SK-N-SH (cell line): Measurements from ENCODE around the gene TAMM41. TPM values are rescaled to one million over a fixed set of nuclear protein-coding genes. Genes with fewer than 3 reads are reported as not detected.
A peak's percentile ranks its signal among the peaks of the same experiment; 100 is the strongest.

Experiments used
- CTCF ChIA-PET: fragments of 300-600, 350-600 bp; formaldehyde crosslinking; extraction: SDS; loops from one replicate; lab custom pipeline; 2021; lab: Yijun Ruan, JAX
- POLR2A ChIA-PET: fragments of 350-600 bp; sonication (Branson Sonifier 250); formaldehyde crosslinking; extraction: SDS; loops from one replicate; lab custom pipeline; 2020; ENCODE audit warnings: antibody characterized with exemption, inconsistent platforms; lab: Yijun Ruan, JAX
- DNase-seq: peaks from one replicate; pipeline ENCODE4 v3.0.0; 2012
- H2AFZ ChIP-seq: fragments of 200-600 bp; sonication (generic); 2 replicates; pipeline ENCODE4 v1.8.1; 2016; ENCODE audit warnings: antibody characterized with exemption, mild to moderate bottlenecking, low read depth
- H3F3A ChIP-seq: fragments of 200-600 bp; sonication (generic); replicated peaks from 2 replicates; pipeline ENCODE3; 2016; ENCODE audit warnings: antibody characterized with exemption, mild to moderate bottlenecking; ENCODE audit not compliant: insufficient read depth
- H3K27ac ChIP-seq, 2 experiments: fragments of 200-500 bp in 1 of 2; fragments of 200-600 bp in 1 of 2; sonication (Bioruptor generic) in 1 of 2; sonication (generic), shearing (Covaris generic) in 1 of 2; 2 replicates each; pipeline versions ENCODE4 v1.5.1 to v1.6.1; 2014 to 2016; ENCODE audit warnings: low read depth in 2 of 2, inconsistent platforms in 1 of 2, low read length in 1 of 2, mild to moderate bottlenecking in 1 of 2, mixed read lengths in 1 of 2
- H3K27me3 ChIP-seq: fragments of 200-600 bp; sonication (generic), shearing (Covaris generic); 2 replicates; pipeline ENCODE4 v1.6.1; 2016; ENCODE audit warnings: mixed run types; ENCODE audit not compliant: insufficient read depth
- H3K36me3 ChIP-seq, 2 experiments: fragments of 200-500 bp in 1 of 2; fragments of 200-600 bp in 1 of 2; sonication (Bioruptor generic) in 1 of 2; sonication (generic) in 1 of 2; replicated peaks in 1 of 2; 2 replicates each; pipeline versions ENCODE3 to v1.5.1; 2014 to 2016; ENCODE audit warnings: low read length in 1 of 2, mild to moderate bottlenecking in 1 of 2; ENCODE audit not compliant: insufficient read depth in 2 of 2, control insufficient read depth in 1 of 2
- H3K4me1 ChIP-seq, 2 experiments: fragments of 200-500 bp in 1 of 2; fragments of 200-600 bp in 1 of 2; sonication (Bioruptor generic) in 1 of 2; sonication (generic), shearing (Covaris generic) in 1 of 2; 2 replicates each; pipeline versions ENCODE4 v1.5.1 to v1.6.1; 2014 to 2016; ENCODE audit warnings: low read depth in 1 of 2, low read length in 1 of 2, mixed run types in 1 of 2; ENCODE audit not compliant: insufficient read depth in 2 of 2, control insufficient read depth in 1 of 2
- H3K4me2 ChIP-seq: fragments of 200-600 bp; sonication (generic), shearing (Covaris generic); 2 replicates; pipeline ENCODE4 v1.6.1; 2017; ENCODE audit warnings: mixed run types
- H3K4me3 ChIP-seq, 2 experiments: fragments of 200-500 bp in 1 of 2; fragments of 200-600 bp in 1 of 2; sonication (Bioruptor generic) in 1 of 2; sonication (generic), shearing (Covaris generic) in 1 of 2; 2 replicates each; pipeline versions ENCODE4 v1.5.1 to v1.8.1; 2014 to 2016; ENCODE audit warnings: low read depth in 2 of 2, inconsistent platforms in 1 of 2, low read length in 1 of 2, mild to moderate bottlenecking in 1 of 2, mixed read lengths in 1 of 2, moderate library complexity in 1 of 2
- H3K79me2 ChIP-seq: fragments of 200-600 bp; sonication (generic); 2 replicates; pipeline ENCODE4 v1.8.1; 2017; ENCODE audit warnings: mild to moderate bottlenecking; ENCODE audit not compliant: insufficient read depth
- H3K9ac ChIP-seq: fragments of 200-600 bp; sonication (generic); 2 replicates; pipeline ENCODE4 v1.6.1; 2017; ENCODE audit warnings: mixed run types
- H3K9me2 ChIP-seq: fragments of 200-600 bp; sonication (generic); 2 replicates; pipeline ENCODE4 v1.6.1; 2017; ENCODE audit warnings: mixed run types
- H3K9me3 ChIP-seq: fragments of 200-600 bp; sonication (generic); 2 replicates; pipeline ENCODE4 v1.6.1; 2017; ENCODE audit warnings: mixed run types, mild to moderate bottlenecking, moderate library complexity
- H4K20me1 ChIP-seq: fragments of 200-600 bp; sonication (generic); 2 replicates; pipeline ENCODE4 v1.6.1; 2017; ENCODE audit warnings: mild to moderate bottlenecking, mixed run types; ENCODE audit not compliant: insufficient read depth
- EP300 ChIP-seq, 2 experiments: IDR thresholded peaks; 2 replicates each; pipeline versions ENCODE4 v1.4.0 to v1.6.1; 2012; ENCODE audit warnings: borderline replicate concordance in 1 of 2, low read depth in 1 of 2, low read length in 1 of 2
- FOSL2 ChIP-seq: IDR thresholded peaks from 2 replicates; pipeline ENCODE4 v1.4.0; 2012; ENCODE audit warnings: low read depth, mild to moderate bottlenecking, moderate library complexity, borderline replicate concordance
- FOXJ3 ChIP-seq: sonication (generic); formaldehyde crosslinking; IDR thresholded peaks from 2 replicates; pipeline ENCODE4 v1.5.1; 2020; ENCODE audit warnings: mild to moderate bottlenecking, missing genetic modification reagents
- GATA2 ChIP-seq: sonication (generic); formaldehyde crosslinking; IDR thresholded peaks from 2 replicates; pipeline ENCODE4 v1.5.0; 2020; ENCODE audit warnings: mild to moderate bottlenecking, missing genetic modification reagents
- IRF3 ChIP-seq: fragments of 150-350 bp; IDR thresholded peaks from 2 replicates; pipeline ENCODE4 v1.6.1; 2016; ENCODE audit warnings: mild to moderate bottlenecking, low read depth, low read length
- MXI1 ChIP-seq: IDR thresholded peaks from 2 replicates; pipeline ENCODE4 v1.6.1; 2012; ENCODE audit warnings: mild to moderate bottlenecking, low read depth, low read length, improper control_type of control experiment
- NFIC ChIP-seq: IDR thresholded peaks from 2 replicates; pipeline ENCODE4 v1.4.0; 2012; ENCODE audit warnings: borderline replicate concordance
- RAD21 ChIP-seq: IDR thresholded peaks from 2 replicates; pipeline ENCODE4 v1.6.1; 2012; ENCODE audit warnings: mild to moderate bottlenecking, low read length
- REST ChIP-seq: IDR thresholded peaks from 2 replicates; pipeline ENCODE4 v1.6.1; 2012; ENCODE audit warnings: mild to moderate bottlenecking, low read depth, low read length, moderate library complexity
- SIN3A ChIP-seq: IDR thresholded peaks from 2 replicates; pipeline ENCODE4 v1.6.1; 2012; ENCODE audit warnings: low read depth, mild to moderate bottlenecking, low read length, moderate library complexity, borderline replicate concordance
- SMC3 ChIP-seq: IDR thresholded peaks from 2 replicates; pipeline ENCODE4 v1.6.1; 2012; ENCODE audit warnings: low read depth, low read length, improper control_type of control experiment
- TCF12 ChIP-seq: IDR thresholded peaks from 2 replicates; pipeline ENCODE4 v1.4.0; 2012
- USF2 ChIP-seq: fragments of 150-350 bp; IDR thresholded peaks from 2 replicates; pipeline ENCODE4 v1.6.1; 2017; ENCODE audit warnings: antibody characterized with exemption, low read length, low read depth, borderline replicate concordance
- YY1 ChIP-seq: IDR thresholded peaks from 2 replicates; pipeline ENCODE4 v1.4.0; 2012; ENCODE audit warnings: low read depth, mild to moderate bottlenecking
- WGBS: methylation state at CpG from one replicate; pipeline ENCODE4 v1.1.6; 2017; ENCODE audit warnings: low lambda C conversion rate; 5-methylcytosine and 5-hydroxymethylcytosine counted together
- polyA plus RNA-seq, 3 experiments: library from polyadenylated mRNA; depleted of rRNA; stranded (reverse); fragments of >200 nt; gene quantifications; 2 replicates each; pipeline ENCODE4 v1.2.3, GENCODE V29; 2012

The TAMM41 gene
- polyA plus RNA-seq, 1 of the 3 experiments (the other 2 are of a cell fraction): 14.3 TPM

GRCh38 chr3:11768604-11769003 is 78.1 kb downstream of the TAMM41 start:
- H3F3A ChIP-seq: no peaks in the 10 kb centered on the region
- H3K9ac ChIP-seq: no peak overlapping the region
- DNase-seq: no peak
- no peak overlapping the region for H3K27ac ChIP-seq
- H3K4me1 ChIP-seq: peaks cover 0 to 8% of the 10 kb centered on the region in 2 experiments; a peak in 2 of 4 replicates
- no peak overlapping the region for H3K4me3 ChIP-seq
- no peaks in the 10 kb centered on the region for H3K9me3 ChIP-seq
- no peaks in the 10 kb centered on the region for H3K27me3 ChIP-seq
- H3K4me2 ChIP-seq: no peak overlapping the region
- 94% methylated on average over 3 of the region's 3 CpGs for WGBS
- no peak overlapping the region for H2AFZ ChIP-seq
- H4K20me1 ChIP-seq: no peaks in the 10 kb centered on the region
- POLR2A ChIA-PET: no interaction called here
- no peak for TF ChIP-seq YY1
- TF ChIP-seq EP300 (IDR thresholded peaks at IDR 0.05; ENCODE audit: borderline replicate concordance in 1 of 2, low read depth in 1 of 2, low read length in 1 of 2): no peak
- no peak for TF ChIP-seq IRF3
- no peak for TF ChIP-seq USF2
- no peak for TF ChIP-seq SIN3A
- no peak for TF ChIP-seq REST
- TF ChIP-seq MXI1: no peak
- no peak for TF ChIP-seq NFIC
- no peak for TF ChIP-seq SMC3
- H3K9me2 ChIP-seq: no peaks in the 10 kb centered on the region
- H3K36me3 ChIP-seq: no peaks in the 10 kb centered on the region
- CTCF ChIA-PET: interaction anchor here (0.6 kb wide), 1 partner anchor 66 kb away, joined by 3 read pairs; no protein-coding TSS in a partner anchor
- no peaks in the 10 kb centered on the region for H3K79me2 ChIP-seq

- Histone ChIP-seq H3K4me1 (no peaks in the 10 kb centered on the region), H3K4me2 (peak overlapping the region; percentile 21; the same call in 1 of the 2 replicates), H3K9me3 (no peaks in the 10 kb centered on the region), H3K27ac (peak overlapping the region in 1 of 2 experiments; percentile 12; a peak in 1 of 4 replicates), H3K79me2 (no peaks in the 10 kb centered on the region), H3K9ac (no peak overlapping the region), H4K20me1 (no peaks in the 10 kb centered on the region), H2AFZ (no peak overlapping the region), H3K36me3 (no peaks in the 10 kb centered on the region), H3F3A (no peaks in the 10 kb centered on the region), H3K9me2 (no peaks in the 10 kb centered on the region), H3K4me3 (no peak overlapping the region), H3K27me3 (no peaks in the 10 kb centered on the region)
- DNase-seq: no peak
- WGBS: 67% methylated on average over 5 of the region's 5 CpGs
- POLR2A ChIA-PET: no interaction called here
- CTCF ChIA-PET: interaction anchor here (0.9 to 1.5 kb wide), 2 partner anchors 9 to 715 kb away, joined by 3 read pairs; no protein-coding TSS in a partner anchor
- TF ChIP-seq SIN3A (no peak), GATA2 (CRISPR knock-in tag) (no peak), FOXJ3 (CRISPR knock-in tag) (no peak), FOSL2 (peak; percentile 42; the same call in 1 of the 2 replicates), TCF12 (peak; percentile 56), USF2 (no peak), IRF3 (no peak), REST (no peak), RAD21 (no peak)
These were observed 81.7 kb downstream of the TAMM41 start for GRCh38 chr3:11764931-11765363.
